OCI-LY7 (cell line): ENCODE measurements around the gene TPSB2. TPM values are rescaled to one million over a fixed set of nuclear protein-coding genes. Genes with fewer than 3 reads are reported as not detected.
"Not testable (repeated sequence)": the region's sequence is repeated elsewhere in the genome, so short reads cannot be mapped to it uniquely, and the experiment has no call there.

ENCODE experiments used
- BruUV-seq: library from RNA; stranded (reverse); fragments of 400-500 nt; replicated peaks from 2 replicates; lab custom pipeline; 2021; lab: Mats Ljungman, UMichigan
- CTCF ChIA-PET: fragments of 300-600 bp; sonication (Branson Sonifier 250); formaldehyde crosslinking; loops from one replicate; lab custom pipeline; 2022; ENCODE audit warnings: antibody characterized with exemption; ENCODE audit not compliant: unreplicated experiment; lab: Charles Lee
- POLR2A ChIA-PET: fragments of 300-600 bp; sonication (Branson Sonifier 250); formaldehyde crosslinking; loops from one replicate; lab custom pipeline; 2022; ENCODE audit warnings: antibody characterized with exemption; lab: Charles Lee
- DNase-seq: peaks from one replicate; pipeline ENCODE4 v3.0.0-alpha.2; 2015; ENCODE audit warnings: low spot score
- H2AFZ ChIP-seq: fragments of 200-600 bp; sonication (generic), shearing (Covaris generic); 2 replicates; pipeline ENCODE4 v1.6.1; 2014; ENCODE audit warnings: mild to moderate bottlenecking, antibody characterized with exemption, low read length, moderate library complexity
- H3K27ac ChIP-seq: fragments of 200-600 bp; sonication (generic); 2 replicates; pipeline ENCODE4 v1.5.1; 2014; ENCODE audit warnings: mixed run types, low read depth, mild to moderate bottlenecking, moderate library complexity, low read length, inconsistent platforms; ENCODE audit not compliant: poor library complexity, severe bottlenecking
- H3K36me3 ChIP-seq: fragments of 200-600 bp; sonication (generic); 2 replicates; pipeline ENCODE4 v1.6.1; 2014; ENCODE audit warnings: mild to moderate bottlenecking, antibody characterized with exemption, low read length, moderate library complexity, mixed read lengths; ENCODE audit not compliant: insufficient read depth
- H3K4me1 ChIP-seq: fragments of 200-600 bp; sonication (generic); 2 replicates; pipeline ENCODE4 v1.5.1; 2014; ENCODE audit warnings: mild to moderate bottlenecking, low read length; ENCODE audit not compliant: insufficient read depth, poor library complexity, severe bottlenecking
- H3K4me2 ChIP-seq: fragments of 200-600 bp; sonication (generic); 2 replicates; pipeline ENCODE4 v1.6.1; 2014; ENCODE audit warnings: mild to moderate bottlenecking, low read length
- H3K4me3 ChIP-seq: fragments of 200-600 bp; sonication (generic); 2 replicates; pipeline ENCODE4 v1.5.1; 2014; ENCODE audit warnings: mild to moderate bottlenecking, low read depth, low read length; ENCODE audit not compliant: poor library complexity, severe bottlenecking
- H3K79me2 ChIP-seq: fragments of 200-600 bp; sonication (generic); 2 replicates; pipeline ENCODE4 v1.6.1; 2016; ENCODE audit warnings: low read depth, mild to moderate bottlenecking, low read length, moderate library complexity, mixed read lengths; ENCODE audit not compliant: insufficient read depth
- H3K9me2 ChIP-seq: fragments of 200-600 bp; sonication (generic); 2 replicates; pipeline ENCODE4 v1.6.1; 2016; ENCODE audit warnings: mild to moderate bottlenecking, low read length, mixed read lengths; ENCODE audit not compliant: insufficient read depth
- H3K9me3 ChIP-seq: fragments of 200-600 bp; sonication (generic); 2 replicates; pipeline ENCODE4 v1.6.1; 2014; ENCODE audit warnings: mild to moderate bottlenecking, mixed run types, low read length, mixed read lengths
- H4K20me1 ChIP-seq: fragments of 200-600 bp; sonication (generic); 2 replicates; pipeline ENCODE4 v1.6.1; 2014; ENCODE audit warnings: mild to moderate bottlenecking, antibody characterized with exemption, low read length, moderate library complexity, mixed read lengths; ENCODE audit not compliant: insufficient read depth
- EZH2phosphoT487 ChIP-seq: fragments of 200-600 bp; sonication (generic); IDR thresholded peaks from 2 replicates; pipeline ENCODE4 v1.6.1; 2018; ENCODE audit warnings: low read depth, borderline replicate concordance, mild to moderate bottlenecking, mixed run types, antibody characterized with exemption, low read length, moderate library complexity, mixed read lengths
- intact Hi-C: fragments of 100-400 bp; cut with micrococcal nuclease; formaldehyde crosslinking; loops from one replicate; pipeline ENCODE4 v1.10.0; 2022; ENCODE audit not compliant: unreplicated experiment
- total RNA-seq, 2 experiments: library from RNA; depleted of rRNA in 1 of 2; stranded (reverse); fragments of >200 nt in 1 of 2; shearing (Covaris generic) in 1 of 2; gene quantifications; 2 replicates each; pipeline ENCODE4 v1.2.3, GENCODE V29; 2014 to 2022
- TF ChIP-seq, protein P1 (sequence below): fragments of 200-600 bp; sonication (generic); conservative IDR thresholded peaks from 2 replicates; pipeline ENCODE4 v1.5.1; 2014; ENCODE audit warnings: mild to moderate bottlenecking, antibody characterized with exemption, low read length, moderate library complexity, mixed read lengths

Gene TPSB2
- total RNA-seq, 2 experiments from 2014 or later = not detected

DNA sequence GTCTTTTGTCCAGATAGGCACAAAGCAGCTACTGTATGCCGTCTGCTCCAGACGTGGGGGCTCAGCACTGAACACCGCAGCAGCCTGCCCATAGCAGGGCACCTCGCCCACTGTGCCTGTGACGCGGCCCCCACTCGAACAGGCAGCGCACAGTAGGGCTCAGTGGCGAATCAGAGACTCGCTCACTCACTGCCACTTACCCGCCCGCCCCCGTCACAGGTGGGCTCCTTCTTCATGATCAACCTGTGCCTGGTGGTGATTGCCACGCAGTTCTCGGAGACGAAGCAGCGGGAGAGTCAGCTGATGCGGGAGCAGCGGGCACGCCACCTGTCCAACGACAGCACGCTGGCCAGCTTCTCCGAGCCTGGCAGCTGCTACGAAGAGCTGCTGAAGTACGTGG lies 28.5 kb downstream of the TPSB2 start:
- no peak overlapping the region for H3K27ac ChIP-seq
- no peaks in the 10 kb centered on the region for H3K4me1 ChIP-seq
- no TSS peak for BruUV-seq
- intact Hi-C loops = no loop called here
- no peak overlapping the region for H3K4me3 ChIP-seq
- ChIA-PET POLR2A (no interaction called here), CTCF (no interaction called here)
- DNase-seq = no peak
- H3K4me2 ChIP-seq = no peak overlapping the region
- H3K9me3 ChIP-seq = no peaks in the 10 kb centered on the region
- no peaks in the 10 kb centered on the region for H3K79me2 ChIP-seq
- TF ChIP-seq EZH2phosphoT487 = no peak
- TF ChIP-seq, protein P1, sequence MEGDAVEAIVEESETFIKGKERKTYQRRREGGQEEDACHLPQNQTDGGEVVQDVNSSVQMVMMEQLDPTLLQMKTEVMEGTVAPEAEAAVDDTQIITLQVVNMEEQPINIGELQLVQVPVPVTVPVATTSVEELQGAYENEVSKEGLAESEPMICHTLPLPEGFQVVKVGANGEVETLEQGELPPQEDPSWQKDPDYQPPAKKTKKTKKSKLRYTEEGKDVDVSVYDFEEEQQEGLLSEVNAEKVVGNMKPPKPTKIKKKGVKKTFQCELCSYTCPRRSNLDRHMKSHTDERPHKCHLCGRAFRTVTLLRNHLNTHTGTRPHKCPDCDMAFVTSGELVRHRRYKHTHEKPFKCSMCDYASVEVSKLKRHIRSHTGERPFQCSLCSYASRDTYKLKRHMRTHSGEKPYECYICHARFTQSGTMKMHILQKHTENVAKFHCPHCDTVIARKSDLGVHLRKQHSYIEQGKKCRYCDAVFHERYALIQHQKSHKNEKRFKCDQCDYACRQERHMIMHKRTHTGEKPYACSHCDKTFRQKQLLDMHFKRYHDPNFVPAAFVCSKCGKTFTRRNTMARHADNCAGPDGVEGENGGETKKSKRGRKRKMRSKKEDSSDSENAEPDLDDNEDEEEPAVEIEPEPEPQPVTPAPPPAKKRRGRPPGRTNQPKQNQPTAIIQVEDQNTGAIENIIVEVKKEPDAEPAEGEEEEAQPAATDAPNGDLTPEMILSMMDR = no peak
- H2AFZ ChIP-seq = no peak overlapping the region
- no peaks in the 10 kb centered on the region for H3K36me3 ChIP-seq
- no peaks in the 10 kb centered on the region for H4K20me1 ChIP-seq
- no peaks in the 10 kb centered on the region for H3K9me2 ChIP-seq

DNA sequence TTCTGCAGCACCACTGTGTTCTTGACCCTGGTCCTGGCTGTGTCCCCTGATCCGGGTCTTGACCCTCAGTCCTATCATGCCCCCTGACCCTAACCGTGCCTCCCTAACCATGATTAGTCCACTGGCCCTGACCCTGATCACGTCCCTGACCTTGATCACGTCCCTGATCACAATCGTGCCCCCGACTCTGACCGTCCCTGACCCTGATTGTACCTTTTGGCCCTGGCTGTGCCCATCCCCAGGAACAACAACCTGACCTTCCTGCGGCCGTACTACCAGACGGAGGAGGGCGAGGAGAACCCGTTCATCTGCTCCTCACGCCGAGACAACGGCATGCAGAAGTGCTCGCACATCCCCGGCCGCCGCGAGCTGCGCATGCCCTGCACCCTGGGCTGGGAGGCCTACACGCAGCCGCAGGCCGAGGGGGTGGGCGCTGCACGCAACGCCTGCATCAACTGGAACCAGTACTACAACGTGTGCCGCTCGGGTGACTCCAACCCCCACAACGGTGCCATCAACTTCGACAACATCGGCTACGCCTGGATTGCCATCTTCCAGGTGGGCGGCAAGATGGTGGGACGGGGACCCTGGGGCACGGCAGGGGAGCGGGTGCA lies 29.9 kb downstream of the TPSB2 start:
- intact Hi-C loops = no loop called here
- no peak overlapping the region for H3K27ac ChIP-seq
- H3K79me2 ChIP-seq = no peaks in the 10 kb centered on the region
- no peak for DNase-seq
- no TSS peak for BruUV-seq
- no peaks in the 10 kb centered on the region for H3K9me3 ChIP-seq
- ChIA-PET POLR2A (no interaction called here), CTCF (no interaction called here)
- H3K4me2 ChIP-seq = no peak overlapping the region
- TF ChIP-seq EZH2phosphoT487 = no peak
- no peak overlapping the region for H2AFZ ChIP-seq
- H3K9me2 ChIP-seq = no peaks in the 10 kb centered on the region
- no peaks in the 10 kb centered on the region for H4K20me1 ChIP-seq
- H3K36me3 ChIP-seq = no peaks in the 10 kb centered on the region
- H3K4me1 ChIP-seq = no peaks in the 10 kb centered on the region
- no peak overlapping the region for H3K4me3 ChIP-seq

DNA sequence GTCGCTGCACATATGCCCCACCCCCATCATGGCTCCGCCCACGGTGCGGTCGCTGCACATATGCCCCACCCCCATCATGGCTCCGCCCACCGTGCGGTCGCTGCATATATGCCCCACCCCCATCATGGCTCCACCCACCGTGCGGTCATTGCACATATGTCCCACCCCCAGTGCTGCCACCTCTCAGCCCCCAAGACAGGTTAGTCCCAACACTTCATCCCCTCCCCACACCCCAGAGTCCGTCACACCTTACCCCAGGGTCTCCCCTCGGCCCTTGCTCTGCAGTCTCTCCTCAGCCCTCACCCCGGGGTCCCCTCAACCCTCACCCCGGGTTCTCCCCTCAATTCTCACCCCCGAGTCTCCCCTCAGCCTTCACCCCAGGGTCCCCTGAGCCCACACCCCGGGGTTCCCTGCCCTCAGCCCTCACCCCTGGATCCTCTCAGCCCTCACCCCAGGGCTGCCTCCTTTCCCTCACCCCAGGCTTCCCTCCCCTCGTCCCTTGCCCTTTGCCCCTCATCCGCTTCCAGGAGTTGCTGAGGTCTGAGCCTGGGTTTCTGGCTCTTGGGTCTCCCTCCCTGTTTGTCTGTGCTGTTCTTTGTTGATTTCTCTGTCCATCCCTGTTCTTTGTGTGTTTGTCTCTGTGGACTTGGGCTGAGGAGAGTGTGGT lies 30.5 kb downstream of the TPSB2 start:
- Histone ChIP-seq H3K27ac (no peak overlapping the region), H2AFZ (no peak overlapping the region), H4K20me1 (no peaks in the 10 kb centered on the region), H3K79me2 (no peaks in the 10 kb centered on the region), H3K4me1 (no peaks in the 10 kb centered on the region), H3K4me3 (no peak overlapping the region), H3K4me2 (no peak overlapping the region), H3K9me2 (no peaks in the 10 kb centered on the region), H3K9me3 (no peaks in the 10 kb centered on the region), H3K36me3 (no peaks in the 10 kb centered on the region)
- TF ChIP-seq, protein P1 = no peak
- no peak for TF ChIP-seq EZH2phosphoT487
- intact Hi-C loops = no loop called here
- DNase-seq = no peak
- POLR2A ChIA-PET = no interaction called here
- CTCF ChIA-PET = no interaction called here
- no TSS peak for BruUV-seq

DNA sequence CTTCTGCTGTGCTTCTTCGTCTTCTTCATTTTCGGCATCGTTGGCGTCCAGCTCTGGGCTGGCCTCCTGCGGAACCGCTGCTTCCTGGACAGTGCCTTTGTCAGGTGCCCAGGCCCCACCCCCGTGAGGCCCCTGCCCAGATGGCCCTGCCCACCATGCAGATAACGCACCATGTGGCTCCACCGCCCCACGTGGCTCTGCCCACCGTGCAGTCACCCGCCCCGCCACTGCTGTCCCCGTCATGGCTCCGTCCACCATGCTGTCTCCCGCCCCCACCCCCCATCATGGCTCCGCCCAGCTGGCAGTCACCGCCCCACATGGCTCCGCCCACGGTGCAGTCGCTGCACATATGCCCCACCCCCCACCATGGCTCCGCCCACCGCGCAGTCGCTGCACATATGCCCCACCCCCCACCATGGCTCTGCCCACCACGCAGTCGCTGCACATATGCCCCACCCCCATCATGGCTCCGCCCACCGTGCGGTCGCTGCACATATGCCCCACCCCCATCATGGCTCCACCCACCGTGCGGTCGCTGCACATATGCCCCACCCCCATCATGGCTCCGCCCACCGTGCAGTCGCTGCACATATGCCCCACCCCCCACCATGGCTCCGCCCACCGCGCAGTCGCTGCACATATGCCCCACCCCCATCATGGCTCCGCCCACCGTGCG lies 31.2 kb downstream of the TPSB2 start:
- DNase-seq, H4K20me1 ChIP-seq, H3K4me1 ChIP-seq, BruUV-seq, H3K79me2 ChIP-seq, H3K9me3 ChIP-seq, H3K4me3 ChIP-seq, H3K27ac ChIP-seq, CTCF ChIA-PET, intact Hi-C loops, H3K9me2 ChIP-seq, H3K4me2 ChIP-seq, H3K36me3 ChIP-seq, POLR2A ChIA-PET, H2AFZ ChIP-seq: not testable (repeated sequence)
